ENCODE results near the gene KCNQ1OT1. TPM values are rescaled to one million over a fixed set of nuclear protein-coding genes. Genes with fewer than 3 reads are reported as not detected.
"Not testable (repeated sequence)": the region's sequence is repeated elsewhere in the genome, so short reads cannot be mapped to it uniquely, and the experiment has no call there.

KCNQ1OT1 gene
- total RNA-seq, 1 donor from 2014 or later = 0.51 TPM

DNA sequence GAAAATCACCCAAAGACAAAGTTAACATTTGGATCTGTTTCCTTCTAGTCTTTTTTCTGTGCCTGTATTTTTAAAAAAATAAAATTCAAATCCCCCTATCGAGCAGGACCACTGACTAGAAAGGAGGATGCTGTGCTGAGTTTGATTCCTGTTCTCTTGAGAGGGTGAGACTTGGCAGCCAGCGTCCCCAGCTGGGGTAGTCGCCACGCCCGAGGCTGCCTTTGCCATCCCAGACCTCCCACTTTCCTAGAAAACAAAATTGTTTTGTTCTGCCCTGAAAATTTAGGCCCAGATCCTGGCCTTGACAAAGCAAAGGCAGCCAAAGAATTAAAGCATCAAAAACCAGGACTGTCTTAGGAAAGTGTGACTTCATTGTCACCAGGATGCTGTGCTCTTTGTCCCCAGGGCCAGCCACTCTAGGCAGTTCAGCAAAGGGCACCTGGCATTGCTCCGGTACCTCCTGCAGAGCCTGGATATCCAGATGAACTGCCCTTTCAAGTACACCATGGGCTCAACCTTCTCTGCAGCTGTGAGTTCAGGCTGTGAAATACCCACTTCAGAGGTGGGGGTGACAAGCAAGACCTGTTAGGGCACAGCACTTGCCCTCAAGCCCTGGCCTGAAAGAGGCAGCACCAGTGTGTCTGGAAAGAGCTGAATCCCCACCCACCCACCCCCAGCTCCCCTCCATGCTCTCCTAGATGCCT lies 44.6 kb downstream of the KCNQ1OT1 start:
- DNase-seq (ENCODE audit: low read depth in 2 of 2) = no peak

DNA sequence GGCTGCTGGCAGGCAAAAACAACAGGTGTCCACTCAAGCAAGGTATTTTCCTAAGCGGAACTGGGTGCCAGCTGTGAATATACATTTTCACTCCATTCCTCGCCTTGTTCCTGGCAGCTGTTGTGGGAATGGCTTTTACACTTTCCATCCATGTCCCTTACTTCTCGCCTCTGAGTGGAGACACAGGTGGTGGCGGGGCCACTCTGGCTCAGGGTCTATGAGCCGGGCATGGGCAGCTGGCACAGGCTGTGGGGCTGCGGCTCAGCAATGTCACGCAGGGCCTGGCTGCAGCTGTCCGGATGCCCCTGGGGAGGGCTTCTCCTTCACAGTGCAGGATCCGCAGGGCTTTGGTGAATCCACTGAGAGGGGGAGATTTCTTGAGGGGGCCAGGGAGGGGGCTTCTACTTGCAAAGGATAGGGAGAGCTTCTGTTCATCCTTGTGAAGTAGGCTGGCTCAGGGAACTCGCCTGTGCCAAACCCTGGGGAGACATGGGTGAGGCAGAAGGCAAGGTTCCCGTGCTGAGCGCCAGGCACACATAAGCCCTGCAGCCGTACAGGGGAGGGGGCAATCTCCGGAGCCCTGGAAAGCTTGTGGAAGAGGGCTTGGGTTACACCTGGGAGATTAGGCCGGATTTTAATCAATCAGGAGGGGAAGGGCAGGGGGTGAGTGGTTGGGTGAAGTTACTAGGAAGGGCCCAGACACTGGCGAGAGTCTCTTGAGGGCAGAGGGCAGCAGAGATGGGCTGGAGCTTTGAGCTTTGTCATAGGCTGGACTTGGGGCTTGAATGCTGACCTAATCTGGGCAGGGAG lies 45.7 kb downstream of the KCNQ1OT1 start:
- DNase-seq (ENCODE audit: low read depth in 2 of 2) = no peak

DNA sequence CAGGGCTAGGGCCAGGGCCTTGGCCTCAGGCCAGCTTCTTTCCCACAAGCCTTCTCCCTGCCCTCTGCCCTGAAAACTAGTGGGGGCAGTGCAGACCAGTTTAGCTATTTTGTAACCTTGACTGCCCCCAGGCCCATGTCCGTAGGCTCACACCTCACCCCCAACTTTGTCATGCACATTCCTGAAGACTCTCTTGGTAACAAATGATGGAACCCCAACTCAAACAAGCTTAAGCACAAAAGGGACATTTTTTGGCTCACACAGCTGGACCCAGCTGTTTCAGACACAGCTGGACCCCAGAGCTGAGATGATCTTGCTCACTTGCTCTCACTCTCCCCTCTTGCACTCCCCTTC lies 46.6 kb downstream of the KCNQ1OT1 start:
- no peak for DNase-seq (ENCODE audit: low read depth in 2 of 2)

DNA sequence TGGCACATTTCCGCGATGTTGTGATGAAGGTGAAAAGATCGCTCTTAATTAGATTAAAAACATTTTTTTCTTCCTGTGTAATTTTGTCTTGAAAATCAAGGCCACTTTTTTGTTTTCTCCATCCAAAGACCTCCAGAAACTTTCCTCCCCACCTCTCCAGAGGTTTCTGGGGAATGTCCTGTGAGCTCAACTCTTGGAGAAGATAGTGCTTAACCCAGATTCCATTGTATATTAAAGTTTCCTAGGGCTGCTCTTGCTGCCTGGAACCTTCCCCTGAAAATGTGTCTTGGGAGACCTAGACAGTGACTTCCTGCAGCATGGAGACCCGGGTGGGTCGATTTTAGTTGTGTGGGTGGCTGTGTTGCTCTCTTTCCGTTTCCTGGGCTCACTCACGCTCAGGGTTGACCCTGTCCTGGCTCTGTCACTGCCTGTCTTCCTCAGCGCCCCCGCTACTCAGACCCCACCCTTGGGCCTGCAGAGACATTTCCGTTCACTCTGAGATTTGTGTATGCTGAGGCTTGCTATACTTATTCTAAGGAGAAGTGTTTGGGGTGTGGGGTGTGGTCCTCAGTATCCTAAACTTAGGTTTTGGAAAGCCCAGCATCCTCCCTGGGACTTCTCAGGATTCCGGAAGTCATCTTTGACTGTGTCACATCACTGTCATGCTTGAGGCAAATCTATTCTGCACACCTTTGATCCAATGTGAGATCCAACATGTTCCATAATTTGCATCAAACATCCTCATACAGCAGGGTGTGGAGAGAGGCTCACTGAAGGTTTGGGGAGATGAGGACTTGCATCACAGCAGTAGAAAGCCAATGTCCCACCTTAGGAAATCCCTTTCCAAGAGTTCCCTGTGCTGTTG lies 47.2 kb downstream of the KCNQ1OT1 start:
- no peak for DNase-seq (ENCODE audit: low read depth in 2 of 2)

DNA sequence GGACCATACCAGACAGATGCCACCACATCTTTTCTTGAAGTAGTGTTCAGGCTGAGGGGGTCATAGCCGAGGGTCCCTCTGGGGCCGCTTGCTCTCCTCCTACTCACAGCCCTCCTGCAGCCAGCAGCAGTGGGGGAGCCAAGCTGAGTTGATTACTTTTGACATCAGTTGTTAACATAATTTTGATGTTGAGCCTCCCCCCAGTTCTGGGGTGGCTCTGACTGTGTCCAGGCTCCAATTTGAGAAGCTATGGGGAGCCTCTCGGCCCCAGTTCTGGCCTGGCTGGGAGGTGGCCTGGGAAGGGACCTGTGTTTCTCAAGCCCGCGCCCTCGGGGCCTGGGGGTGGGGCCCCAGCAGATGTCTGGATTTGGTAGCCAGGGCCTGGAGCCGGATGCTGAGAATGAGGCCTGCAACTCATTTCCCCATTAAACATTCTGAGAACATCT lies 47.9 kb downstream of the KCNQ1OT1 start:
- no peak for DNase-seq (ENCODE audit: low read depth in 2 of 2)

DNA sequence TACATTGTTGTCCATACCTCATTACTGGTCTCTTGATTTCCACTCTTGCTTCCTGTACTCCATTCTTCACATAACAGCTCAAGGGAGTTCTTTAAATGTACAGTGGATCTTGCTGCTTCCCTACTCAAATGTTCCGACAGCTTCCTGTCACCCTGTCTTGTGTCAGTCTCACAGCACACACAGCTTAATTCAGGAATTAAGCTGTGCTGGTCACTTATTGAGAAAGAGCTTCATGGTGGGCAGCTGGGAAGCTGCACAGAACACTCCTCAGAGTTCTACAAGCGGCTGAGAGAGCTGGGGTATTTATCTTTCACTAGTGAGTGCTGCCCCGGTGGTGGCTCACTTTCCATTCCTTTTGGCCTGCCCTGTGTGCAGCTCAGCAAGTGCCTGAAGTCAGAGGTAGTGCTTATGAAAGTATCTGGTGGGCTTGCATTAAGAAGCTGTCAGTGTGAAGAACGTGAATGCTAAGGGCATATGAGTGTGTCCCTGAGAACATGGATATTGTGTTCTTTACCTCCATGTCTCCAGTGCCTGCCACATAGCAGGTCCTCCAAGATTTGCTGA lies 48.7 kb downstream of the KCNQ1OT1 start:
- DNase-seq (ENCODE audit: low read depth in 2 of 2) = no peak

DNA sequence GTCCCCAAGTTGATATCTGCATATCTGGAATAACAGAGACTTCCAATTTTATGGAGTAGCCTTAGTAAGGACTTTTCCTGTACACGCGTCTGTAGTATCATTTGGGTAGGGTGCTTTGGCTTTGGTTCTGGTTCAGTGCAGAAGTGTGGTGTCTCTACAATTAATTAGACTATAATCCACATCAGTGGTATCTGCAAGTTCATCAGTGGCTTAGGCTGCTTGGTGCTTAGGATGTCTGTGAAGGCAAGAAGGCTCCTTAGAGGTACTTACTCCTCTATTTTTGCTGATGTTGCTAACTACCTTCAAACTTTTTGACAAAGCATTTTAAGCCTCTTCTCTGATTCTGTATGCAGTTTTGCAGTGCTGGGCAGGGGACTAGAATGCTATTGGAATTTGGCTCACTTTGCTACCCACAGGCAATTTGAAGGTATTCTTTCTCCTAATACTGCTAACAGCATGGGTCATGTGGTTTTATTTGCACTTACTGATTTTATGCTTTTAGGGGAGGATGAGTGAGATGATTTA lies 49.4 kb downstream of the KCNQ1OT1 start:
- no peak for DNase-seq (ENCODE audit: low read depth in 2 of 2)

DNA sequence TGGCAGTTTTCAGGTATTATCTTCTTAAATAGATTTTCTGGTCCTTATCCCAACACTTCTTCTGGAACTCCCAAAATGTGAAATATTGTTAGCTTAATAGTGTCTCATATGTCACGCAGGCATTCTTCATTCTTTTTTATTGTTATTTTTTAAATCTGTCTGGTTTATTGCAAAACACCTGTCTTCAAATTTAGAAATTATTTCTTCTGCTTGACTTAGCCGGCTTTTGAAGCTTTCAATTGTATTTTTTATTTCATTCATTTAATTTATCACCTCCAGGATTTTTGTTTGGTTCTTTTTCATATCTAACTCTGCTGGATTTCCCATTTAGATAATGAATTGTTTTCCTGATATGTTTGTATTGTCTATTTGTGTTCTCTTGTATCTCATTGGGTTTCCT lies 49.9 kb downstream of the KCNQ1OT1 start:
- no peak for DNase-seq (ENCODE audit: low read depth in 2 of 2)

DNA sequence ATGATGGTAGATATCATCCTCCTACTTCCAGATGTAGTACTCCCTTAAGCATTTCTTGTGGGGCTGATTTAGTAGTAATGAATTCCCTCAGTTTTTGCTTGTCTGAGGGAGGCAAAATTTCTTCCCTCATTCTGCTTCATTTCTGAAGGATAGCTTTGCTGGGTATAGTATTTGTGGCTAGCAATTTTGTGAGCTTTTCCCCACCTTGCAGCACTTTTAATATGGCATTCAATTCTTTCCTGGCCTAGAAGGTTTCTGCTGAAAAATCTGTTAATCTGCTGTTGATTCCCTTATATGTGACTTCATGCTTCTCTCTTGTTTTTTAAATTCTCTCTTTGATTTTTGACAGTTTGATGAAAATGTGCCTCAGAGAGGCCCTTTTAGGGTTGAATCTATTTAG lies 50.4 kb downstream of the KCNQ1OT1 start:
- DNase-seq (ENCODE audit: low read depth in 2 of 2) = no peak

DNA sequence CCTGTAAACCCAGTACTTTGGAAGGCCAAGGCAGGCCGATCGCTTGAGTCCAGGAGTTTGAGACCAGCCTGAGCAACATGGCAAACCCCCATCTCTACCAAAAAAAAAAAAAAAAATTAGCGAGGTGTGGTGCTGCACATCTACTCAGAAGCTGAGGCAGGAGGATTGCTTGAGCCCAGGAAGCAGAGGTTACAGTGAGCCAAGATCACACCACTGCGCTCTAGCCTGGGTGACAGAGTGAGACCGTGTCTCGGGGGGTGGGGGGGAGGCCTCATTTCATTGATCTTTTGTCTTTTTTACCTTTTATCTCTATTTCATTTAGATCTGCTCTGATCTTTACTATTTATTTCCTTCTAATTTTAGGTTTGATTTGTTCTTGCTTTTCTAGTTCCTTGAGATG lies 51.8 kb downstream of the KCNQ1OT1 start:
- no peak for DNase-seq (ENCODE audit: low read depth in 2 of 2)

DNA sequence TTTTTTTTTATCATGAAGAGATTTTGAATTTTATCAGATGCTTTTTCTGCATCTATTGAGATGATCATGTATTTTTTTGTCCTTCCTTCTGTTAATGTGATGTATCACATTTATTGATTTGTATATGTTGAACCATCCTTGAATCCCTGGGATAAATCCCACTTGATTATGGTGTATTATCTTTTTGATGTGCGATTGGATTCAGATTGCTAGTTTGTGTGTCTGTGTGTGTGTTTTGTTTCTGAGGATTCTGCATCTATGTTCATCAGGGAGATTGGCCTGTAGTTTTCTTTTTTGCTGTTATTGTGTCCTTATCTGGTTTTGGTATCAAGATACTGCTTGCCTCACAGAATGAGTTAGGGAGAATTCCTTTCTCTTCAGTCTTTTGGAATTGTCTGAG lies 52.6 kb downstream of the KCNQ1OT1 start:
- DNase-seq (ENCODE audit: low read depth in 2 of 2) = no peak

DNA sequence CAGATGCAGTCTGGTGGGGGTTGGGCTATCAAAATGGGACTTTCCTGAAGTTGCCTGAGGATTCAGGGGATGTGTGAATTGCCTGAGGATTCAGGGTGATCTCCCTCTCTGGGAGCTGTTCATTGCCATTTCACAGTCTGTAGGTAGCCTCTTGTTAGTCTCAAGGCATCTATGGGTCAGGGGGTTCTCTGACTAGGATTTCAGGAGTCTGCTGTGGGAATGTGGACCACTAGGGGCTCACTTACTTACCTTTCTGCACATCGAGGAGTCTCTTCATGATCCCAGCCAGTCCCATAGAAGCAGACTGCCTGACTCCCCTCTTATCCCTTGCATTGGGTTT lies 54.0 kb downstream of the KCNQ1OT1 start:
- no peak for DNase-seq (ENCODE audit: low read depth in 2 of 2)

DNA sequence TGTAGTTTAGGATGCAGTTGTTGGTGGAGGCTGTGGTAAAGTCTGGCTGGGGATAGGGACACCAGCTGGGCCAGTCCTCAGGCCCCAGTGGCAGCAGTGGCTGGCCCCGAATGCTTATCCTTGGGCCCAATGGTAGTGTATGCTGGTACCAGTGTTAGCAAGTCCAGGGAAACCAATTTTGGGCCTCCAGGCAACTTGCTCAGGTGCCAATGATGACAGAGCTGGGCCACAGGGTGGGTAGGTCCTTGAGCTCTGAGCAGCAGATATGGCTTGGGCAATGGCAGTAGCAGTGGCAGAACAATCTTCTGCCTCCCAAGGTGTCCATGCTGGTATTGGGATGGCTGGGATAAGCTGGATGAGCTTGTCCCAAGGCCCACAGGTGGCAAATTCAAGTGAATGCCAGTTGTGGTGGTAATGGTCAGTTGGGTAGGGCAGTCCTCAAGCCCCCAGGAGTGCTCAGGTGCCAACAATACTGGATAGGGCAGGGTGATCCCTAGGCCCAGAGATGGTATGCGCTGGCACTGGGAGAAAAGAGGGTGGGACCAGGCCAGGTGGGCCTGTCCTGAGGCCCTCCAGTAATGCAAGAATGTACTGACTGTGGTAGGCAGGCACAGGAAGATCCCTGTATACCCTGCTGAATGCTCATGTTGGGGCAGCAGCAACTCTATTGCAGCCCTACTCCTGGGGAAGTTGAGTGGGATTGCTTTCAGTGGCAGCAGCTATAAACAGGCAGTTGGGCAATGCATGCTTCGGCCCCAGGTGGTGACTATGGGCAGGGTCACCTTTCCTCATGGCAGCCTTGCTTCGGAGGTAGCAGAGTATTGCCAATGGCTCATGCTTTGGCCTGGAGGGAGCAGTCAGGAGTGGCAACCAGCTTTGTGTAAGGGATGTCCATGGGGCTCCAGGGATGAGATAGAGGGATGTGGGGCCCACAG lies 54.7 kb downstream of the KCNQ1OT1 start:
- no peak for DNase-seq (ENCODE audit: low read depth in 2 of 2)

DNA sequence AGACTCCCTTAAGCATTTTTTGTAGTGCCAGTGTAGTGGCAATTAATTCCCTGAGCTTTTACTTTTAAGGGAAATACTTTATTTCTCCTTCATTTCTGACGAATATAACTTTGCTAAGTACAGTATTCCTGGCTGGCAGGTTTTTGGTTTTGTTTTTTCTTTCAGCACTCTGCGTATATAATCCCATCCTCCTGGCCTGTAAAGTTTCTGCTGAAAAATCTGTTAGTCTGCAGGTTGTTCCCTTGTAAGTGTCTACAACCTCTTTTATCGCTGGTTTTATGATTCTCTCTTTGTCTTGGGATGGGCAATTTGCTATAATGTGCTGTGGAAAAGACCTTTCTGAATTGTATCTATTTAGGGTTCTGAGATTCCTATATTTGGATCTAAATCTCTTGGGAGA lies 56.0 kb downstream of the KCNQ1OT1 start:
- DNase-seq (ENCODE audit: low read depth in 2 of 2) = no peak

DNA sequence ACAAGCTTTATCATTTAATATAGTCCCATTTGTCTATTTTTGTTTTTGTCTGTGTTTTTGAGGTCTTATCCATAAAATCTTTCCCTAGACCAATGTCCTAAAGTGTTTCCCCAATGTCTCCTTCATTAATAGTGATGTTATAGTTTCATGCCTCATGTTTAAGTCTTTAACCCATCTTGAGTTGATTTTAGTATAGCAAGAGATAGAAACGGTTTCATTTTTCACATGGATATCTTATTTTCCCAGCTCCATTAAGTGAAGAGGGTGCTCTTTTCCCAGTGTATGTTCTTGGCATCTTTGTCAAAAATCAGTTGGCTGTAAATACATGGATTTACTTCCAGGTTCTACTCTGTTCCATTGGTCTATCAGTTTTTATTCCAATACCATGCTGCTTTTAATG lies 58.2 kb downstream of the KCNQ1OT1 start:
- DNase-seq (ENCODE audit: low read depth in 2 of 2) = no peak

DNA sequence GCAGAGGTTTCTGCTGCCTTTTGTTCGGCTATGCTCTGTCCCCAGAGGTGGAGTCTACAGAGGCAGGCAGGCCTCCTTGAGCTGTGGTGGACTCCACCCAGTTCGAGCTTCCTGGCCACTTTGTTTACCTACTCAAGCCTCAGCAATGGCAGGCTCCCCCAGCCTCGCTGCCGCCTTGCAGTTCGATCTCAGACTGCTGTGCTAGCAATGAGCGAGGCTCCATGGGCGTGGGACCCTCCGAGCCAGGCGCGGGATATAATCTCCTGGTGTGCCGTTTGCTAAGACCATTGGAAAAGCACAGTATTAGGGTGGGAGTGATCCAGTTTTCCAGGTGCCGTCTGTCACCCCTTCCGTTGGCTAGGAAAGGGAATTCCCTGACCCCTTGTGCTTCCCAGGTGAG lies 60.0 kb downstream of the KCNQ1OT1 start:
- not testable (repeated sequence) for DNase-seq (ENCODE audit: low read depth in 2 of 2)

DNA sequence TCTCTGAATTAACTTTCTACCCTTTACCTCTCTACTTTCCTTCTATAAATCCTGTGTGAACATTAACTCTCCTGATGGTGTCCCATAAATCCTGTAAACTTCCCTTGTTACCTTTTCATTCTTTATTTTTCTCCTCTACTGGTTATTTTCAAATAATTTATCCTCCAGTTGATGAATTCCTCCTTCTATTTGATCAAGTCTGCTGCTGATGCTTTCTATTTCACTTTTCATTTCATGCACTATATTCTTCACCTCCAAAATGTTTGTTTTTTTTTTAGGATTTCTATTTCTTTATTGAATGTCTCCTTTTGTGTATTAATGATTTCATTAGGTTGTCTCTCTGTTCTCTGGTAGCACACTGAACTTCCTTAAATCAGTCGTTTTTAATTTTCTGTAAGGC lies 68.6 kb downstream of the KCNQ1OT1 start:
- DNase-seq (ENCODE audit: low read depth in 2 of 2) = no peak

DNA sequence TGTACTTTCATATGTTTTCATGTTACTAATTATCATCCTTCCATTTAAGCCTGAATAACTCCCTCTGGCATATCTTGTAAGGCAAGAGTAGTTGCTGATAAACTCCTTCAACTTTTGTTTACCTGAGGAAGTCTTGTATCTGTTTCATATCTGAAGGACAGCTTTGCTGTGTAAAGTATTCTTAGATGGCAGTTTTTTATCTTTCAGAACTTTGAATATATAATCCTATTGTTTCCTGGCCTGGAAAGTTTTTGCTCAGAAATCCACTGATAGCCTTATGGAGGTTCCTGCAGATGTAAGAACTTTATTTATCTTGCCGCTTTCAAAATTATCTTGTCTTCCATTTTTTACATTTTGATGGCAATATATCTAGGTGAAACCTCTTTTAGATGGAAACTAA lies 69.1 kb downstream of the KCNQ1OT1 start:
- DNase-seq (ENCODE audit: low read depth in 2 of 2) = no peak

DNA sequence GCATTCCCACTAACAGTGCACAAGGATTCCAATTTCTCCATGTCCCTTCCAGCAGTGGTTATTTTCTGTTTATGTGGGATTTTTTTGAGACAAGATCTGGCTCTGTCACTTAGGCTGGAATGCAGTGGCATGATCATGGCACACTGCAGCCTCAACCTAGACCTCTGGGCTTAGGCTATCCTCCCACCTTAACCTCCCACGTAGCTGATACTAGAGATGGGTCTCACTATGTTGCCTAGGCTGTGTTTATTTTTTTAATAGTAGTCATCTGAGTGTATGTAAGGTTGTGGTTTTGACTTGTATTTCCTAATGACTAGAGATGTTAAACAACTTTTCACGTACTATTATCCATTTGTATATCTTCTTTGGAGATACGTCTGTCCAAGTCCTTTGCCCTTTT lies 74.6 kb downstream of the KCNQ1OT1 start:
- DNase-seq (ENCODE audit: low read depth in 2 of 2) = no peak

DNA sequence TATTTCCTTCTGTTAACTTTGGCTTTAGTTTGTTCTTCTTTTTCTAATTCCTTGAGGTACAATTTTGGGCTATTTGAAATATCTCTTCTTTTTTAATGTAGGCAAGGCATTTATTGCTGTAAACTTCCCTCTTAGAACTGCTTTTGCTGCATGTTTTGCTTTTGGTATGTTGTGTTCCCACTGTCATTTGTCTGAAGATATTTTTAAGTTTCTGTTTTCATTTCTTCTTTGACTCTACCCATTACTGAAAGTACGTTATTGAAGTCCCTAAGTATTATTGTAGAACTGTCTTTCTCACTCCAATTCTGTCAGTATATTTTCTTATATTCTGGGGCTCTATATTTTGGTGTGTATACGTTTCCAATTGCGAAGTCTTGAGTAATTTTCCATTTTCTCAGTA lies 77.9 kb downstream of the KCNQ1OT1 start:
- no peak for DNase-seq (ENCODE audit: low read depth in 2 of 2)

Data from dermis microvascular lymphatic vessel endothelial cell (primary cell).